ENCODE results near the gene LCA5L.

DNA sequence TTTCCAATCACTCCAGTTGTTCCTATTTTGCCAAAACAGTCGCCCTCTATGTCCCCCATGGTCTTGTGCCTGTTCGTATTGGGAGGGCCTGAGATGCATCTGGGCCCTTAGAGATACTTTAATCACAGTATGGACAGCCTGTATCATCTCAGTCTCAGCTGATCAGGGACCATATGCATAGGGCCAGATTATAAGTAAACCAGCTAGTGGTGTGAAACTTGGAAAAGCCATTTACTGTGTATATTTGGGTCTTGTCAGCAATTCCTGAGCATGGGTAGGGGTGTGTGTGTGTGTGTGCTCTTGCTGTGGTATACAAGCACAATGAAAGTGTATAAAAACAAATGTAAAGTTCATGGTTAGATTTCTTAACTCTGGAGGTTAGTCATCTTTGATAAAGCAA lies 29.0 kb upstream of the LCA5L start:
- TF ChIP-seq POLR2AphosphoS5 (IDR thresholded peaks at IDR 0.05; ENCODE audit: low read depth, low read length) (no peak), POLR2A (IDR thresholded peaks at IDR 0.05; ENCODE audit: low read depth, low read length) (no peak)
